Measurements from ENCODE around the gene APOL4.
"Not testable (repeated sequence)": the region's sequence is repeated elsewhere in the genome, so short reads cannot be mapped to it uniquely, and the experiment has no call there.

APOL4 gene

GRCh38 chr22:36206255-36206654 is 4.6 kb upstream of the APOL4 start:
- DNase-seq (ENCODE audit: low read depth in 2 of 2): no peak

GRCh38 chr22:36205573-36205972 is 4.0 kb upstream of the APOL4 start:
- DNase-seq (ENCODE audit: low read depth in 2 of 2): not testable (repeated sequence)

- DNase-seq (ENCODE audit: low read depth in 2 of 2): no peak
These were observed 3.0 kb upstream of the APOL4 start for GRCh38 chr22:36204632-36205015.

GRCh38 chr22:36204001-36204631 is 2.5 kb upstream of the APOL4 start:
- no peak for DNase-seq (ENCODE audit: low read depth in 2 of 2)

GRCh38 chr22:36203441-36203840 is 1.8 kb upstream of the APOL4 start:
- not testable (repeated sequence) for DNase-seq (ENCODE audit: low read depth in 2 of 2)

GRCh38 chr22:36202906-36203305 is 1.3 kb upstream of the APOL4 start:
- not testable (repeated sequence) for DNase-seq (ENCODE audit: low read depth in 2 of 2)

GRCh38 chr22:36201025-36201424 is 584 bp downstream of the APOL4 start:
- DNase-seq (ENCODE audit: low read depth in 2 of 2): not testable (repeated sequence)

GRCh38 chr22:36199001-36199551 is 2.5 kb downstream of the APOL4 start:
- no peak for DNase-seq (ENCODE audit: low read depth in 2 of 2)

- DNase-seq (ENCODE audit: low read depth in 2 of 2): no peak
These were observed 3.1 kb downstream of the APOL4 start for GRCh38 chr22:36198536-36198935.

- no peak for DNase-seq (ENCODE audit: low read depth in 2 of 2)
These were observed 4.0 kb downstream of the APOL4 start for GRCh38 chr22:36197514-36198146.

- DNase-seq (ENCODE audit: low read depth in 2 of 2): no peak
These were observed 4.6 kb downstream of the APOL4 start for GRCh38 chr22:36197065-36197440.

GRCh38 chr22:36196254-36197064 is 5.2 kb downstream of the APOL4 start:
- no peak for DNase-seq (ENCODE audit: low read depth in 2 of 2)

GRCh38 chr22:36194971-36195370 is 6.6 kb downstream of the APOL4 start:
- DNase-seq (ENCODE audit: low read depth in 2 of 2): peak in 1 of 2 donors; percentile 19

GRCh38 chr22:36194385-36194784 is 7.2 kb downstream of the APOL4 start:
- DNase-seq (ENCODE audit: low read depth in 2 of 2): no peak

GRCh38 chr22:36193577-36193976 is 8.0 kb downstream of the APOL4 start:
- DNase-seq (ENCODE audit: low read depth in 2 of 2): no peak

GRCh38 chr22:36193171-36193570 is 8.4 kb downstream of the APOL4 start:
- DNase-seq (ENCODE audit: low read depth in 2 of 2): no peak

GRCh38 chr22:36192542-36192941 is 9.1 kb downstream of the APOL4 start:
- no peak for DNase-seq (ENCODE audit: low read depth in 2 of 2)

- DNase-seq (ENCODE audit: low read depth in 2 of 2): no peak
These were observed 10.3 kb downstream of the APOL4 start for GRCh38 chr22:36191106-36191836.

GRCh38 chr22:36187862-36188261 is 13.7 kb downstream of the APOL4 start:
- not testable (repeated sequence) for DNase-seq (ENCODE audit: low read depth in 2 of 2)

- DNase-seq (ENCODE audit: low read depth in 2 of 2): no peak
These were observed 15.6 kb downstream of the APOL4 start for GRCh38 chr22:36185828-36186624.

- no peak for DNase-seq (ENCODE audit: low read depth in 2 of 2)
These were observed 17.1 kb downstream of the APOL4 start for GRCh38 chr22:36184433-36185025.
